SH-SY5Y (cell line): ENCODE results near the gene PTPRD.

ENCODE experiments used
- GATA2 ChIP-seq: IDR thresholded peaks from 2 replicates; pipeline ENCODE4 v1.6.1; 2011; ENCODE audit warnings: mild to moderate bottlenecking, low read depth, low read length
- GATA3 ChIP-seq: IDR thresholded peaks from 2 replicates; pipeline ENCODE4 v1.6.1; 2011; ENCODE audit warnings: low read depth, mild to moderate bottlenecking, low read length, moderate library complexity

- no peak for TF ChIP-seq GATA3
- no peak for TF ChIP-seq GATA2
These were observed 1118.5 kb downstream of the PTPRD start for GRCh38 chr9:9494336-9494735.
